ENCODE measurements around the gene AUTS2.

The AUTS2 gene

GRCh38 chr7:69912846-69913245 lies 314.6 kb downstream of the AUTS2 start:
- TF ChIP-seq CTCF (IDR thresholded peaks at IDR 0.05; ENCODE audit: low read depth, low read length) = no peak
- H3K4me3 ChIP-seq (ENCODE audit: low read depth, low read length) = no peak overlapping the region

- TF ChIP-seq CTCF (IDR thresholded peaks at IDR 0.05; ENCODE audit: low read depth, low read length) = no peak
- H3K4me3 ChIP-seq (ENCODE audit: low read depth, low read length) = no peak overlapping the region
These were observed 321.3 kb downstream of the AUTS2 start for GRCh38 chr7:69919426-69920111.

- TF ChIP-seq CTCF (IDR thresholded peaks at IDR 0.05; ENCODE audit: low read depth, low read length) = no peak
- no peak overlapping the region for H3K4me3 ChIP-seq (ENCODE audit: low read depth, low read length)
These were observed 322.5 kb downstream of the AUTS2 start for GRCh38 chr7:69920797-69921196.

GRCh38 chr7:69922026-69922803 lies 323.9 kb downstream of the AUTS2 start:
- no peak for TF ChIP-seq CTCF (IDR thresholded peaks at IDR 0.05; ENCODE audit: low read depth, low read length)
- H3K4me3 ChIP-seq (ENCODE audit: low read depth, low read length) = no peak overlapping the region

- no peak overlapping the region for H3K4me3 ChIP-seq (ENCODE audit: low read depth, low read length)
- no peak for TF ChIP-seq CTCF (IDR thresholded peaks at IDR 0.05; ENCODE audit: low read depth, low read length)
These were observed 329.2 kb downstream of the AUTS2 start for GRCh38 chr7:69927461-69927860.

- no peak for TF ChIP-seq CTCF (IDR thresholded peaks at IDR 0.05; ENCODE audit: low read depth, low read length)
- no peak overlapping the region for H3K4me3 ChIP-seq (ENCODE audit: low read depth, low read length)
These were observed 330.3 kb downstream of the AUTS2 start for GRCh38 chr7:69928621-69929020.

- TF ChIP-seq CTCF (IDR thresholded peaks at IDR 0.05; ENCODE audit: low read depth, low read length) = no peak
These were observed 331.3 kb downstream of the AUTS2 start for GRCh38 chr7:69929622-69930021.

More at GRCh38 chr7:69929622-69930021, 331.3 kb downstream of the AUTS2 start:
- no peak overlapping the region for H3K4me3 ChIP-seq (ENCODE audit: low read depth, low read length)
